ENCODE measurements around the gene CCL5.

- TF ChIP-seq CTCF (IDR thresholded peaks at IDR 0.05 in 4 of 5, conservative IDR thresholded peaks at IDR 0.05 in 1 of 5) (no peak), POLR2A (IDR thresholded peaks at IDR 0.05) (no peak)
Observed at GRCh38 chr17:35900280-35900679, 20.1 kb upstream of the CCL5 start.
